Stimulated activated CD4-positive, alpha-beta T cell treated with anti-CD3 and anti-CD28 coated beads, Interleukin-4, amount 100 ng/mL, for 1 hour (primary cell): ENCODE results near the gene ABCA12.
"Not testable (repeated sequence)": the region's sequence is repeated elsewhere in the genome, so short reads cannot be mapped to it uniquely, and the experiment has no call there.

Source experiments
- DNase-seq: peaks from one replicate; pipeline ENCODE4 v3.0.0-alpha.2; 2020

The ABCA12 gene

GRCh38 chr2:215138479-215138878, at the start of gene ABCA12:
TSS of gene ABCA12 (minus strand) at chr2:215138626. CDS start at chr2:215138208, 418 bp downstream.
- DNase-seq, result no peak

DNA sequence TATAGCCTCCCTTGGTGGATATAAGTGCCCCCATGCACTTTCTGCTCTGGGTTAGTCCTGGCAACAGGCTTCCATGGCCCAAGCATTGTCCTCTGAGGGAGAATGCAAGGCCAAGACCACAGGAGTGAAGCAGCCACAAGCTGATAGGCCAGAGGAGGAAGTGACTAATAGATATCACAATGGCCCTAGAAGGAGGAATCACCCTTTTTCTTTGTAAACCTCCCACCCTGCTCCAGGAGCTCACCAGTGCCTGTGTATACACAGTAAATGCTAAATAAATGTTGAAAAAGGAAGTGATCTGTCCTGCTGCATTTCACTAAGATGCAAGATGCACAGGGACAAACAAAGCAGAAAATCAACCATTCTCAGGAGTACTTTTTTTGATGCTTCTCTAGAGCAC, 49.7 kb upstream of the ABCA12 start:
- DNase-seq, result no peak

- DNase-seq, result no peak
Observed at GRCh38 chr2:215186021-215186420, 47.6 kb upstream of the ABCA12 start.

GRCh38 chr2:215178121-215178520, 39.7 kb upstream of the ABCA12 start:
- DNase-seq, result no peak

DNA sequence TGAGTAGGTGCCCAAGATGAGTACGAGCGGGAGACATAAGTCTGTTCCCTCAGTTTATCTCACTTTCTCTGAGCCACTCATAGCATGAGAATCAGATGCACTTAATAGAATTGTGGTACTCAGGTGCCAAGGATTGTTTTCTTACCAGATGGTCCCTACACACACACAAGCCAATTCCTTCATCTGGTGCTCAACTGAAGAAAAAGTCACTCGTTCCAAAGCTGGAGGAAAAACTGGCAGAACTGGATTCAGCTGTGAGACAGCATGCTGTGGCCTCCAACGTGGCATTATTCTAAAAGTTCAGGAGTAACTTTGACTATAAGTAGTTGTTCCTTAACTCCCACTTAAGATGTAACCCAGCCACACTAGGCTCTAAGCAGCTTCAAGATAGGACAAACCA, 33.4 kb upstream of the ABCA12 start:
- no peak for DNase-seq

- DNase-seq, result no peak
Observed at GRCh38 chr2:215171151-215171550, 32.7 kb upstream of the ABCA12 start.

DNA sequence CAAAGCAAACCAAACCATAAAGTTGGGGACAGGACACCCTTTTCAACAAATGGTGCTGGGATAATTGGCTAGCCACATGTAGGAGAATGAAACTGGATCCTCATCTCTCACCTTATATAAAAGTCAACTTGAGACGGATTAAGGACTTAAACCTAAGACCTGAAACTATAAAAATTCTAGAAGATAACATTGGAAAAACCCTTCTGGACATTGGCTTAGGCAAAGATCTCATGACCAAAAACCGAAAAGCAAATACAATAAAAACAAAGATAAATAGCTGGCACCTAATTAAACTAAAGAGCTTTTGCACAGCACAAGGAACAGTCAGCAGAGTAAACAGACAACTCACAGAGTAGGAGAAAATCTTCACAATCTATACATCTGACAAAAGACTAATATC, 28.1 kb upstream of the ABCA12 start:
- not testable (repeated sequence) for DNase-seq

DNA sequence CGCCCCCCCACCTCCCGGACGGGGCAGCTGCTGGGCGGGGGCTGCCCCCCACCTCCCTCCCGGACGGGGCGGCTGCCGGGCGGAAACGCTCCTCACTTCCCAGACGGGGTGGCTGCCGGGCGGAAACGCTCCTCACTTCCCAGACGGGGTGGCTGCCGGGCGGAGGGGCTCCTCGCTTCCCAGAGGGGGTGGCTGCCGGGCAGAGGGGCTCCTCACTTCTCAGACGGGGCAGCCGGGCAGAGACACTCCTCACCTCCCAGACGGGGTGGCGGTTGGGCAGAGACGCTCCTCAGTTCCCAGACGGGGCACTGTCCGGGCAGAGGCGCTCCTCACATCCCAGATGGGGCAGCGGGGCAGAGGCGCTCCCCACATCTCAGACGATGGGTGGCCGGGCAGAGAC, 24.9 kb upstream of the ABCA12 start:
- not testable (repeated sequence) for DNase-seq

DNA sequence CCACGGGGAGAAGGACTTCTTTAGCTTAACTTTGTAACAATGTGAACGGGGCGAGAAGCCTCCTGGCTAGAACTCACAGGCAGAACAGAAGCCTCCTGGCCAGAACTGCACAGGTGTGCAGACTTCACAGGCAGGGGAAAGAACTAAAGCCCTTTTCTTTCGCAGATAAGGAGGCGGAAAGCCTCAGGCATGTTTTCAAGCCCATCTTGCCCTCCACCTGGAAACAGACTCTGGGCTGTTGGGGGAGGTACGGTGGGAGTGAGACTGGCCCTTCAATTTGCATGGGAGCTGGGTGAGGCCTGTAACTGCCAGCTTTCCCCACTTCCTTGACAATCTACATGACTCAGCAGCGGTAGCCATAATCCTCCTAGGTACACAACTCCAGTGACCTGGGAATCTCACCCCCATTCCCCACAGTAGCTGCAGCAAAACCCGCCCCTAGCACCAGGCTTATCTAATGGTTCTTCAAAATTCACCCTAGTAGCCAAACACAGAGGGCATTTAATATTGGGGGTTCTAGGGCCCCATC, 22.9 kb upstream of the ABCA12 start:
- DNase-seq, result no peak

- DNase-seq, result no peak
Observed at GRCh38 chr2:215160081-215160480, 21.7 kb upstream of the ABCA12 start.

- no peak for DNase-seq
Observed at GRCh38 chr2:215156453-215156852, 18.0 kb upstream of the ABCA12 start.

DNA sequence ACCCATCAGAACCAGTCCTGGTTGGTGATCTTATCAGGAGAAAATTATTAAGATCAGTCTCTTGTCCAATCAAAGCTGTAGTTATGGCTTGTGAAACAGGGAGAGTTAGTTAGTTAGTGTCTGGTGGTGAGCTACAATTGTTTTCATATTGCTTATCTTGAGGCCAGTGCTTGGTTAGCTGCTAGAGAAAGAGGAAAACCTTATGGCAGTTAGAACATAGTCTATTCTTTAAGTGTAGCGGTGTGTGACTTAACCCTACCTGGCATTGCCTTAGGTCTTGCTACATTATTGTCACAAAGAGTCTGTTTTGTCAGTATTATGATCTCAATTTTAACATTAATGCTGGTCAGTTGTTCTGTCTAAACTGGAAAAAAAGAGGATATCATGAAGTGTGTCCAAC, 11.5 kb upstream of the ABCA12 start:
- DNase-seq, result no peak

DNA sequence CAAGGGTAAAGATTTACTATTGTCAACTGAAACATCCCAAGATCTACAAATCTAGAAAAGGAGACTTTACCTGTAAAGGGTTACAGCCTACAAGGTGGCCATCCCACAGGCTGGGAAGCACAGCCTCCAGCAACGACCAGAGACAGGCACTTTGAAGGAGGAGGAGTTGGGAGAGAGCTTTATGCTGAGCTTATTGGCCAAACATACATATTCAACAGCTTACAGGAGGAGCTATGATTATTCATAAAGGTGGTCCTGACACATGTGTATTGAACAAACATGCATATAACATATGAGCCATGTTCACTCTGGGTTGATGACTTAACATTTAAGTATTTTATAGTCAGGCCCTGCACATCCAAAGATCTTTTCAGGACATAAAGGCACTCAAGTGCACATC, 11.1 kb upstream of the ABCA12 start:
- DNase-seq, result no peak

DNA sequence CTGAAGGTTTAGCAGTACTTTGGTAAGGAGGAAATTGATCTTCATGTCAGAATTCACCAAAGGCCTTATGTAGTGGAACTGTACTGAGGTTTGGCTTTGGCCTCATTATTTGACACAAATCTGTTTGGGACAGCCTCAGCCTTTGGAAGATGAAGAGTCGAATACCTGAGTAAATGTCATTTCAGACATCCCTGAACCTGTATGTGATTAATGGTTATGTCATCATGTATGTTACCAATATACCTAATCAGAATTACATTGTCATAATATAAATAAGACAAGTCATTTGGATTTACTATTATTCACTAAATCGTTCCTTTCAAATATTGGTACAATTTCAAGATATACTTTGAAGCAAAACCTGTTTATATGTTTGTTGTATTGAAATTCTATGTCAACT, 10.6 kb upstream of the ABCA12 start:
- no peak for DNase-seq

DNA sequence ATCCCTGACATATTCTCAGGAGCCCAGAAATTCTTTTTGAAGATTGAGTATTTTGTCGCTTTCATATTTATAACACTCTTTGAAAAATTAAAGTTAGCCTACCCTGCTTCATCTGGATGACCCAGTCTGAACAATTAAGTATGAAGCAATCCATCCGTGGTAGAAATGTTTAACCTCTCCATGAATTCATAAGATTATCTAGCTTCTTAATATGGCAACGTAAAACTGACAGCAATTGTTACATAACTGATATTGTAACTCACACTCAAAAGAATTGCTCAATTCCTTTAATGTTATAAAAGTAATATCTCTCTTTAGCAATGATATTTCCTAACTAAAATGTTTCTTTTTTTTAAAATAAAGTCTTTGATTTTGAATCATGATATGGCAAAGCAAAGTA, 7.2 kb upstream of the ABCA12 start:
- no peak for DNase-seq

DNA sequence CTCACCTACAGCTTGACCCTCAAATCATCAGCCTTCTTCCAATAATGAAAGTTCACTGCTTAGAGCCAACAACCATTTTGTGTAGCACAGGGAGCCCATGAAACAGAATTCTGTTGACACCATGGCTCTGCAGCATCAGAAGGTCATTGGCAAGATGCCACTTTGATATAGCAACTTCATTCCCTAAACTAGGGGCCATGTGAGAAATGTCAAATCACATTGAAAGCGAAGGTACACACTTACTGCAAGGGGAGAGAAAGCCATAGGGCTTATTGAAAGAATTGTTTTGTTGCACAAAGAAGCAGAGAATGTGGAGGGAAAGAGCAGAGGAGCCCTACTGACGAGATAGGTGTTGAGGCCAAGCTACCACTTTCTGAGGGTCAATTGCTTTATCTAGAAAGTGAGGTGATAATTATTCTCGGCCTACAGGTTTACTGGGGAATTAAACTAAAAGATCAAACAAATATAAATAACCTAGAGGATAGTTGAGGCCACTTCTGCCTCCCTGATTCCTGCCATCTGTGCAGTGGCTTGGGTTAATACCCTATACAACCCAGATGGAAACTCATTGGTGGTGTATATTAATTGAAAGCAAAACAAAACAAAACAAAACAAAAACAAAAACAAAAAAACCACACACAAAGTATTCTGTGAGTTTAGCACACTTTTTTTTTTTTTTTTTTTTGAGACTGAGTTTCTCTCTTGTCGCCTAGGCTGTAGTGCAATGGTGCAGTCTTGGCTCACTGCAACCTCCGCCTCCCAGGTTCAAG, 5.9 kb upstream of the ABCA12 start:
- DNase-seq, result no peak

- DNase-seq, result no peak
Observed at GRCh38 chr2:215143458-215143857, 5.0 kb upstream of the ABCA12 start.

GRCh38 chr2:215141706-215142105, 3.3 kb upstream of the ABCA12 start:
- no peak for DNase-seq

DNA sequence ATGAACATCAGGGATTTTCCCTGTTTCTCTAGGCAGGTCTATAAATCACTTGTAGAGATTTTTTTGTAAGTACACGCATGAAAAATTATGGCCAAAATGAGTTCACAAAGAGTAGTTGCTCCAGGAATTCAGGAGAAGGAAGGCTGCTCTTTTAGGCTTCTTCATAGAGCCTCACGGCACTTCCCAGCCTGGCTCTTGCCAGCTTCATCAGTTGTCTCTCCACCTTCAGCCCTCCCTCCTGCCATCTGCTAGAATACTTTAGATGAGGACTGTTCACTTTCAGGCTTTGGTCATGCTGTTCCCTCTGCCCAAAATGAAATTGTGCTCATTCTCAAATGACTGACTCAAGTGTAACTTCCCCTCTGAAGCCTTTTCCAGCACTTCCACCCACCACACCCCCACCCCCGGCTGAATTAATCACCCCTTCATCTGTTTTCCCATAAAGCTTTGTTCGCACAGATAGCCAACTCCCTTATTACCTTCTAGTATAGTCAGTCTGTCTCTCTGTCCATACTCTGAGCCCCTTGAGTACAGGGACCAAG, 1.8 kb upstream of the ABCA12 start:
- no peak for DNase-seq

GRCh38 chr2:215137741-215138340, 585 bp downstream of the ABCA12 start:
- no peak for DNase-seq

DNA sequence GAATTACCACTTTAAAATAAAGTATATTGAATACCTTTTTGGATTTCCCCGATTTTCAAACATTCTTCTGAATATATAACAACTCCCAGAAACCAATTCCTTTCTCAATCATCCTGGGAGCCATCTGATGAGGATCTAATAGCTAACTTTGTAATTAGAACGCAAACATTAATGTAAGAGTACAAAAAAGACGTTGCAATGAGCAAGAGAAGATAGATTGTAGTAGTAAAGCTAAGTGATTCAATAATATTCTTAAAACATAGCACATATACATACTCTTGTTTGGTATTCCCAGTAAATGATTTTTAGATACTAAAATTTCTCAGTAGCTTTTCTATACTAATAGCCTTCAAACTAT, 1.1 kb downstream of the ABCA12 start:
- no peak for DNase-seq

DNA sequence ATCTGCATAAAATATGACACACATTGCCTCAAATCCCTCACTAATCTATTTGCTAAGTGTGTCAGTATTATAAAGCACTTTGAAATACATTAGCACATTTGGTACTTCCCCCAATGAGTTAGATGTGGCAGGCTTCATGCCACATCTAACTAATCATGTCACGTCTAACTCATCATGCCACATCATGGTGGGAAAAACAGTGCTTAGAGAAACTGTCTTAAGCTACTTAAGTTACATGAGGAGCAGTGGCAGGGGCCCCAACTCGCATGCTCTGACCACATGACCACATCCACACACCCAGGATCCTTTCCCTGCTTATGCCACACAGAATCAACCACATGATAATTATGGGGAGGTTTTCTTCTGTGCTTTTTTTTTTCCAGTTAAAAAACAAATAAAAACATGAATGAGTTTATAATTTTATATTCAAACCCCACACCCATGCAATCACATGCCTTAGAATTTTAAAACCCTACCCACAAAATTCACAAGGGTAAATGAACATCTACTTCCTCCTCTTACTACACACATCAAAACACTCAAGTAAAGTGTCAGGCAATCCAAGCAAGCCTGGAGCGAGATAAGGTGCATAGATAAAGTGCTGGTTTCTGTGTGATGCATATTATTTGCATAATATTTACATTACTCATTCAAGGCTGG, 1.6 kb downstream of the ABCA12 start:
- DNase-seq, result no peak

GRCh38 chr2:215120401-215120800, 18.0 kb downstream of the ABCA12 start:
- no peak for DNase-seq

GRCh38 chr2:215119847-215120246, 18.6 kb downstream of the ABCA12 start:
- no peak for DNase-seq
